Heart right ventricle (tissue), 16 donors: Measurements from ENCODE around the gene CEP350. TPM values are rescaled to one million over a fixed set of nuclear protein-coding genes. Genes with fewer than 3 reads are reported as not detected.
A peak's percentile ranks its signal among the peaks of the same experiment; 100 is the strongest.

Source experiments
- ATAC-seq, 8 donors: fragments of 200-7000 bp; cut with Tn5 transposase; one replicate each; pipeline ENCODE4 v1.9.1; 2020; ENCODE audit warnings: mild to moderate bottlenecking in 8 of 8, moderate library complexity in 8 of 8, moderate number of reproducible peaks in 1 of 8
- DNase-seq, 2 donors: peaks; one replicate each; pipeline ENCODE4 v3.0.0-alpha.2; 2020
- H3K27ac ChIP-seq, 10 donors: fragments of 200-600 bp; sonication (generic) in 2 of 10; one replicate each; pipeline versions ENCODE4 v1.5.0 to v1.8.0; 2020 to 2022; ENCODE audit warnings: mild to moderate bottlenecking in 3 of 10
- H3K27me3 ChIP-seq, 7 donors: fragments of 200-600 bp; one replicate each; pipeline ENCODE4 v1.8.0; 2021 to 2022; ENCODE audit warnings: mild to moderate bottlenecking in 2 of 7
- H3K36me3 ChIP-seq, 9 donors: fragments of 200-600 bp; sonication (generic) in 1 of 9; one replicate each; pipeline versions ENCODE4 v1.5.0 to v1.8.0; 2020 to 2022; ENCODE audit warnings: mild to moderate bottlenecking in 2 of 9
- H3K4me1 ChIP-seq, 9 donors: fragments of 200-600 bp; sonication (generic) in 1 of 9; one replicate each; pipeline versions ENCODE4 v1.5.0 to v1.8.0; 2020 to 2022; ENCODE audit warnings: mild to moderate bottlenecking in 4 of 9
- H3K4me3 ChIP-seq, 10 donors: fragments of 200-600 bp; sonication (generic) in 2 of 10; one replicate each; pipeline versions ENCODE4 v1.5.0 to v1.8.0; 2020 to 2022; ENCODE audit warnings: mild to moderate bottlenecking in 7 of 10, moderate library complexity in 2 of 10
- H3K9me3 ChIP-seq, 11 donors: fragments of 200-600 bp in 10 of 11; sonication (generic) in 2 of 11; one replicate each; pipeline versions ENCODE4 v1.5.0 to v1.8.0; 2013 to 2022; ENCODE audit warnings: mild to moderate bottlenecking in 2 of 11, control low read depth in 1 of 11, moderate library complexity in 1 of 11
- CTCF ChIP-seq, 9 donors: fragments of 200-600 bp; sonication (generic) in 2 of 9; IDR thresholded peaks; one replicate each; pipeline versions ENCODE4 v1.5.0 to v1.8.0; 2021 to 2022; ENCODE audit warnings: antibody characterized with exemption in 9 of 9, mild to moderate bottlenecking in 5 of 9, moderate library complexity in 1 of 9
- WGBS, 2 donors: extraction: QIAGEN DNeasy Blood & Tissue Kit; methylation state at CpG; one replicate each; pipeline ENCODE4 v1.1.7; 2013; ENCODE audit warnings: inconsistent platforms in 1 of 2; 5-methylcytosine and 5-hydroxymethylcytosine counted together
- intact Hi-C, 10 donors: fragments of 100-400 bp; cut with DNase I; formaldehyde crosslinking; loops; one replicate each; pipeline versions ENCODE4 v1.11.1 to v1.14.2; 2022
- polyA plus RNA-seq, 2 donors: library from polyadenylated mRNA; stranded (reverse); fragments of 200-250 nt; gene quantifications; one replicate each; pipeline ENCODE4 v1.2.3, GENCODE V29; 2013
- total RNA-seq, 10 donors: library from RNA; stranded (reverse); fragmentation: NEBNext Ultra II Directional in 3 of 10; extraction: Animal tissue kit (Norgen Biotek cat#: 25700) in 3 of 10; gene quantifications; one replicate each; pipeline versions ENCODE4 v1.2.1 to v1.2.4, GENCODE V29; 2021 to 2023
- donor health status: Arrhythmogenic right ventricular cardiomyopathy.
- donor health status: ischemic (EF 13 %, LVEDD 7.1; RV severe dilation, severe dysfunction).
- donor health status: healthy with polysubstance abuse.
- donor health status: DM: no; HTN: yes; CAD: no.
- donor health status: DM: no; HTN: no; CAD: no.
- donor health status: ischemic (EF 25% LVEDD 6.9; RV normal size, moderate dysfunction).
- donor health status: ischemic (EF 25% LVEDD 5.7; RV mildly dilated, moderate dysfunction).
- donor health status: healthy.
- donor health status: DM: yes; HTN: yes; CAD: no.
- donor health status: Ischemic cardiomyopathy.
- donor health status: ischemic (EF 35%, LVEDD 5.7; RV mildly dilated, moderate dysfunction).
- donor health status: nonischemic (EF 11% LVEDD 7.7; RV severe dilation, severe dysfunction).
- donor health status: DM: yes; HTN: yes; CAD: no.
- donor health status: PGD.
- donor health status: ischemic (EF 29% LVEDD 5.4; RV normal size, mild dysfunction).
- donor health status: nonischemic (EF 23%, LVEDD 6.1; RV moderate dilation, normal function).

CEP350 gene
- total and polyA plus RNA-seq, 12 donors: 3.7 to 46.3 (median 37.7) TPM

DNA sequence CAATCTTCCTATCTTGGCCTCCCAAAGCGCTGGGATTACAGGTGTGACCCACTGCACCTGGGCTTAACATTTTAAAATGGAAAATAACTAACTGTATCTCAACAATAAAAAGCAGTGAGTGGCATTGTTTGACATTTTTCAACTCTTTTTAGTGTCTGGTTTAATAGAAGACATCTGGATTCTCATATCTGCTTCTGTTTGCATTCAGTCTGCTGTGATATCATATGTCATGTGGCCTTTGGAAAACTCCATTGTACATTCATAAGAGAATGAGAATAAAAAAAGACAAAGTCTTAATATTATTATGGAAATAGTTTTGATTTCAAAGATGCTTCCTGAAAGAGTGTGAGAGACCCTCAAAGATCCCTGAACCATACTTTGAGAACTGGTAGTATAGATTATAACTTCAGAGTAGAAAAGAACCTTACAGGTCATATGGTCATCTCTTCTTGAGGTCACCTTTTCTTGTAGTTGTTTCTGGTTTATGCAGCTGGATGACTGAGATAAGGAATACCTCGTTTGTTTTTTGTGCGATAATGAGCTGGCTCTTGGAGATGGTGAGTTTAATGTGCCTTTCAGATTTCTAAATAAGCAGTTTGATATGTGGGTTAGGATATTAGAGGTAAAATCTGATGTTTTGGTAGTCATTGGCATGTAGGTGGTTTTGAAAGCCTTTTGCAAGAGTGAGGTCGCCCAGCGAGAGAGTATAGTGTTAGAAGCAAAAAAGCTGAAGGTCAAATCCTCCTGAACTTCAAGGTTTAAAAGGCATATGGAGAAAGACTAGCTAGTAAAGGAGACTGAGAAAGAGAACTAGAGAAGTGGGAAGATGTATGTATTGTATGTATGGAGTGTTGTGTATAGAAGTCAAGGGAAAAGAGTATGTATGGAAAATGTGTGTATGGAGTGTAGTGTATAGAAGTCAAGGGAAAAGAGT lies 17.2 kb downstream of the CEP350 start:
- Histone ChIP-seq H3K4me3 (no peak overlapping the region), H3K27me3 (no peaks in the 10 kb centered on the region), H3K9me3 (peaks cover 0 to 8% (median 0%) of the 10 kb centered on the region in 11 donors), H3K4me1 (peaks cover 9 to 71% (median 49%) of the 10 kb centered on the region in 9 donors), H3K27ac (peak overlapping the region in 1 of 10 donors; percentile 13), H3K36me3 (no peaks in the 10 kb centered on the region)
- intact Hi-C loops: no loop called here
- no peak for TF ChIP-seq CTCF (IDR thresholded peaks at IDR 0.05)
- no peak for ATAC-seq
- WGBS, 2 donors: 66 to 77% methylated on average over 5 of the region's 5 CpGs
- DNase-seq: no peak

DNA sequence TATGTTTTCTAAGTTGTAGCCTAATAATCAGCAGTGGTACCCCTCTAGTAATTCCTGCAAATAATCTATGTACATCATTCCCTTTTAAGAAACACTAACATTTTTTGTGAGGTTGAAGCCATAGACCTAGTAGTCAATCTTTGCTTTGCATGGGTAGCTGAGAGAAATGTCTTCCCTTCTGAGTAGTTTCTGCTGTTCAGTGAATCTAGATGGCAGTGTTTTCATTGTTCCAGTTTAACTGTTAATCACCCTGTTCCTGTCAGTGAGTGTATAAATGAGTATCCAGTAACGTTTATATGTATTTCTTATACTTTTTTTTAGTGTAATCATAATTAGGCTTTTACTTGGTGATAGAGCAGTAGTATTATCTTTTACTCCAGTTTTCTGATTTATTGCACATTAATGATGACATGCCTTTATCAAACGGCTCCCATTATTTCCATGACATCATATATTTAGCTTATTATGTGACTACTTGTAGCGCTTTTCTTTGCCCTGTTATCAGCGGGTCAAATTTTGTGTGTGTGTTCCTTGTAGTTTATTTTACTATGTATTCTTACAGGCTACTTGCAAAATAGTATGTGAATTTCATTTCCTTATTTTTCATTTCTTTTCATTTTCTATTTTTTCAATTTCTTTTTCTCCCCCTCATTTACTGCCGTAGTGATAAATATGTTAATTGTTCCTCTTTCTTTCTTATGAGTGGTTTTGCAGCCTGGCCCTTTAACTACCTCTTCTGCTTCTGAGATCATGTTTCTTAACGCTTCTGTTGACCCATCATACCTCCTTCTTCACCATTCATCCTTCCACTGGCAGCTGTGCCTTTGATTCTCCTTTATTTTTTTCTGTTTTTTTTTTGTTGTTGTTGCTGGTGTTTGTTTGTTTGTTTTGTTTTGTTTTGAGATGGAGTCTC lies 18.8 kb downstream of the CEP350 start:
- Histone ChIP-seq H3K27me3 (no peaks in the 10 kb centered on the region), H3K27ac (no peak overlapping the region), H3K4me3 (no peak overlapping the region), H3K36me3 (no peaks in the 10 kb centered on the region), H3K4me1 (peaks cover 9 to 81% (median 63%) of the 10 kb centered on the region in 9 donors), H3K9me3 (no peaks in the 10 kb centered on the region)
- ATAC-seq (no peak), DNase-seq (no peak)
- 68 to 73% methylated on average over 6 of the region's 6 CpGs for WGBS, 2 donors
- intact Hi-C loops: no loop called here
- no peak for TF ChIP-seq CTCF (IDR thresholded peaks at IDR 0.05)

DNA sequence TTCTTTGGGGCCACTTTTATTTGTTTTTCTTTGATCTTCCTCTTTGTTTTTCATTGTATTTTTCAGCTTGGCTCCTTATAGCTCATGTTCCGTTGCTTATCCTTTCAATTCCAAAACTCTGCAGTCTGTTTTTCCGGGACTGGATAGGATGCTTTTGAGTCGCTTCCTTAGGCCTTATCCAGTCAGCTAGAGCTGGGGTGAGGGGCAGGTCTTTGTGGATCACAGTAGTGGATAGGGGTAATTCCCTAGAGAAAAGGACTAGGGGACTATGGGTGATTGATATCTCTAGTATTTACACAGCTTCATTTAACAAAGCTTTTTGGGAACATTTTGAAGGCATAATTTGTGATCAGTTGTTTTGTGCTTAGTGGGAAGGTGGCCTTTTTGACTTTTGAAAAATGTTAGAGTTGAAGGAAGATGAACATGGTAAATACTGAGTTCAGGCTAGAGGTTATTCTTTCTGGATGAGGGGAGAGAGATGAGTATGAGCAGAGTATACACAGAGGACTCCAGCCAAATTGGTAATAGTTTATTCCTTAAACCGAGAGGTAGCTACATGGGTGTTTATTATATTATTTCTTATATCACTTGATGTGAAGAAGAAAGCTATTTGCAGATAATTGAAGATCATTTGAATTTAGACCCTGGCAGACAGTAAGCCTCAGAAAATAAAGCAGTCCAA lies 22.5 kb downstream of the CEP350 start:
- intact Hi-C loops: no loop called here
- Histone ChIP-seq H3K36me3 (no peaks in the 10 kb centered on the region), H3K9me3 (peaks cover 0 to 12% (median 0%) of the 10 kb centered on the region in 11 donors), H3K27ac (peak overlapping the region in 2 of 10 donors; percentile 13 to 22), H3K4me3 (no peak overlapping the region), H3K27me3 (no peaks in the 10 kb centered on the region), H3K4me1 (peaks cover 0 to 51% (median 38%) of the 10 kb centered on the region in 9 donors)
- TF ChIP-seq CTCF (IDR thresholded peaks at IDR 0.05): no peak
- DNase-seq (no peak), ATAC-seq (peak in 5 of 8 donors; percentile 35 to 62 (median 42))
- WGBS, 2 donors: 67 to 70% methylated on average over 4 of the region's 4 CpGs
